Panc1 (cell line): ENCODE data around the gene WFDC5. TPM values are rescaled to one million over a fixed set of nuclear protein-coding genes. Genes with fewer than 3 reads are reported as not detected.

ENCODE experiments used
- ATAC-seq: fragments of 200-7000 bp; cut with Tn5 transposase; 2 replicates; pipeline ENCODE4 v1.9.1; 2020; ENCODE audit warnings: mild to moderate bottlenecking, moderate library complexity
- BruUV-seq: library from RNA; stranded (reverse); fragments of 400-500 nt; replicated peaks from 2 replicates; lab custom pipeline; 2021; lab: Mats Ljungman, UMichigan
- CTCF ChIA-PET: fragments of 300-600 bp; sonication (Branson Sonifier 250); formaldehyde crosslinking; loops from one replicate; lab custom pipeline; 2022; ENCODE audit warnings: antibody characterized with exemption; lab: Charles Lee
- POLR2A ChIA-PET: fragments of 300-600 bp; sonication (Branson Sonifier 250); formaldehyde crosslinking; loops from one replicate; lab custom pipeline; 2022; ENCODE audit warnings: antibody characterized with exemption; lab: Charles Lee
- DNase-seq: peaks from one replicate; pipeline ENCODE4 v3.0.0-alpha.2; 2010; ENCODE audit warnings: low read depth, low spot score
- H3K27ac ChIP-seq: 2 replicates; pipeline ENCODE4 v1.5.1; 2011; ENCODE audit warnings: mild to moderate bottlenecking, low read length, inconsistent platforms
- H3K27me3 ChIP-seq: fragments of 200-500 bp; sonication (Bioruptor generic); 2 replicates; pipeline ENCODE4 v1.6.0; 2014; ENCODE audit warnings: low read length, inconsistent platforms; ENCODE audit not compliant: control insufficient read depth, insufficient read depth
- H3K36me3 ChIP-seq: fragments of 200-500 bp; sonication (Bioruptor generic); 2 replicates; pipeline ENCODE4 v1.5.1; 2014; ENCODE audit warnings: inconsistent platforms, mild to moderate bottlenecking, low read length, moderate library complexity; ENCODE audit not compliant: control insufficient read depth, insufficient read depth
- H3K4me1 ChIP-seq: 2 replicates; pipeline ENCODE4 v1.5.1; 2011; ENCODE audit warnings: inconsistent platforms, mild to moderate bottlenecking, low read length, moderate library complexity; ENCODE audit not compliant: control insufficient read depth, insufficient read depth
- H3K4me3 ChIP-seq, 2 experiments: 2 replicates each; pipeline ENCODE4 v1.5.1; 2011 to 2012; ENCODE audit warnings: low read depth in 2 of 2, low read length in 2 of 2, mild to moderate bottlenecking in 2 of 2, inconsistent platforms in 1 of 2, moderate library complexity in 1 of 2
- H3K9me3 ChIP-seq: fragments of 200-500 bp; sonication (Bioruptor generic); 2 replicates; pipeline ENCODE4 v1.5.1; 2014; ENCODE audit warnings: low read depth, mild to moderate bottlenecking, inconsistent platforms, low read length, moderate library complexity; ENCODE audit not compliant: control insufficient read depth, insufficient read depth
- POLR2AphosphoS5 ChIP-seq: IDR thresholded peaks from 2 replicates; pipeline ENCODE4 v1.6.1; 2012; ENCODE audit warnings: mild to moderate bottlenecking, low read depth, low read length, moderate library complexity
- SIN3A ChIP-seq: IDR thresholded peaks from 2 replicates; pipeline ENCODE4 v1.6.1; 2012; ENCODE audit warnings: low read depth, mild to moderate bottlenecking, low read length, moderate library complexity, borderline replicate concordance; ENCODE audit not compliant: insufficient read depth
- TCF7L2 ChIP-seq: IDR thresholded peaks from 2 replicates; pipeline ENCODE4 v1.6.1; 2011; ENCODE audit warnings: mild to moderate bottlenecking, low read depth, low read length, inconsistent platforms
- in situ Hi-C: cut with HindIII; loops from 2 replicates; pipeline ENCODE4 v1.10.0; 2016; ENCODE audit warnings: low sequenced_read_pairs, low pct_unique_long_range_greater_than_20kb
- intact Hi-C: fragments of 100-400 bp; cut with micrococcal nuclease; formaldehyde crosslinking; loops from one replicate; pipeline ENCODE4 v1.10.0; 2022; ENCODE audit not compliant: unreplicated experiment
- total RNA-seq: library from RNA; stranded (reverse); gene quantifications from one replicate; pipeline ENCODE4 v1.2.1, GENCODE V29; 2021; ENCODE audit not compliant: unreplicated experiment
- TF ChIP-seq, protein P1 (sequence below), 2 experiments: IDR thresholded peaks; 2 replicates each; pipeline ENCODE4 v1.6.1; 2011 to 2012; ENCODE audit warnings: low read depth in 2 of 2, control low read depth in 1 of 2, low read length in 1 of 2, mild to moderate bottlenecking in 1 of 2, moderate library complexity in 1 of 2; ENCODE audit not compliant: insufficient read depth in 1 of 2
- TF ChIP-seq, protein P2 (sequence below): fragments of 450-650 bp; IDR thresholded peaks from 2 replicates; pipeline ENCODE4 v1.5.1; 2017; ENCODE audit warnings: mild to moderate bottlenecking

The WFDC5 gene
- total RNA-seq, 1 experiment from 2014 or later = not detected

DNA sequence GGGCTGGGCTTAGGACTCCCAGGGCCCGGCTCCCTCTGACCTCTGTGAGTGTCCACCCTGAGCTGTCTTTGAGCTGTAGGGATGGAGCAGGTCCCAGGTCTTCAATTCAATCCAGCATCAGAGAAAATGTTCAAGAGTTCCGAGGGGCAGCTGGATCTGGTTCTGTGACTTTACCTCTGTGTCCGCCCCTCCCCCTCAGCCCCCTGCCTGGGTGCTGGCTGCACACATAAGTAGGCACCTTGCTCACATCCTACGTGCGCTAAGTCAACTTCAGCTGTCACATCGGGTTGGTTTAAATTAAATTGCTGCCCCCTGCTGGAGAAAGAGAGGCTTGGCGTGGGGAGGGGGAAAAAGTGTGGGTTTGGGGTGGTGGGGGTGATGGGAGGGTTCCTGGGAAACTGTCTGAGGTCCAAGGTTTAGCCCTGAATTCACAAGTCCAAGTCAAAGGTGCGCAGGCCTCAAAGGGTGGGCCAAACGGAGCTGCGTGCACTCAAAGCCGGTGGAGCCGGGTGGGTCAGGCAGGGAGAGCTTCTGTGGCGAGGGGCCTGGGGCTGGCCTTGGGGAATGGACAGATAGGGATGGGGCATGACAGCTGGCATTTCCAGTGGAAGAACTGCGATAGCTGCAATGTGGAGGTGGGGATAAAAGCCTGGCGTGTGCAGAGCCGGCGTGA, 3.0 kb downstream of the WFDC5 start:
- Histone ChIP-seq H3K36me3 (no peaks in the 10 kb centered on the region), H3K27ac (no peak overlapping the region), H3K4me1 (no peaks in the 10 kb centered on the region), H3K4me3 (no peak overlapping the region), H3K9me3 (no peaks in the 10 kb centered on the region), H3K27me3 (no peaks in the 10 kb centered on the region; the same call in 1 of the 2 replicates)
- CTCF ChIA-PET = interaction anchor here (1.5 to 1.7 kb wide), 2 partner anchors 12 to 68 kb away, joined by 6 read pairs; no protein-coding TSS in a partner anchor
- POLR2A ChIA-PET = no interaction called here
- in situ Hi-C loops (no loop called here), intact Hi-C loops (no loop called here)
- ATAC-seq (no peak), DNase-seq (no peak)
- TF ChIP-seq TCF7L2 (no peak), SIN3A (no peak), POLR2AphosphoS5 (no peak)
- TF ChIP-seq, protein P1, sequence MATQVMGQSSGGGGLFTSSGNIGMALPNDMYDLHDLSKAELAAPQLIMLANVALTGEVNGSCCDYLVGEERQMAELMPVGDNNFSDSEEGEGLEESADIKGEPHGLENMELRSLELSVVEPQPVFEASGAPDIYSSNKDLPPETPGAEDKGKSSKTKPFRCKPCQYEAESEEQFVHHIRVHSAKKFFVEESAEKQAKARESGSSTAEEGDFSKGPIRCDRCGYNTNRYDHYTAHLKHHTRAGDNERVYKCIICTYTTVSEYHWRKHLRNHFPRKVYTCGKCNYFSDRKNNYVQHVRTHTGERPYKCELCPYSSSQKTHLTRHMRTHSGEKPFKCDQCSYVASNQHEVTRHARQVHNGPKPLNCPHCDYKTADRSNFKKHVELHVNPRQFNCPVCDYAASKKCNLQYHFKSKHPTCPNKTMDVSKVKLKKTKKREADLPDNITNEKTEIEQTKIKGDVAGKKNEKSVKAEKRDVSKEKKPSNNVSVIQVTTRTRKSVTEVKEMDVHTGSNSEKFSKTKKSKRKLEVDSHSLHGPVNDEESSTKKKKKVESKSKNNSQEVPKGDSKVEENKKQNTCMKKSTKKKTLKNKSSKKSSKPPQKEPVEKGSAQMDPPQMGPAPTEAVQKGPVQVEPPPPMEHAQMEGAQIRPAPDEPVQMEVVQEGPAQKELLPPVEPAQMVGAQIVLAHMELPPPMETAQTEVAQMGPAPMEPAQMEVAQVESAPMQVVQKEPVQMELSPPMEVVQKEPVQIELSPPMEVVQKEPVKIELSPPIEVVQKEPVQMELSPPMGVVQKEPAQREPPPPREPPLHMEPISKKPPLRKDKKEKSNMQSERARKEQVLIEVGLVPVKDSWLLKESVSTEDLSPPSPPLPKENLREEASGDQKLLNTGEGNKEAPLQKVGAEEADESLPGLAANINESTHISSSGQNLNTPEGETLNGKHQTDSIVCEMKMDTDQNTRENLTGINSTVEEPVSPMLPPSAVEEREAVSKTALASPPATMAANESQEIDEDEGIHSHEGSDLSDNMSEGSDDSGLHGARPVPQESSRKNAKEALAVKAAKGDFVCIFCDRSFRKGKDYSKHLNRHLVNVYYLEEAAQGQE (IDR thresholded peaks at IDR 0.05; ENCODE audit: insufficient read depth in 1 of 2, low read depth in 2 of 2, low read length in 1 of 2) = no peak
- TF ChIP-seq, protein P2, sequence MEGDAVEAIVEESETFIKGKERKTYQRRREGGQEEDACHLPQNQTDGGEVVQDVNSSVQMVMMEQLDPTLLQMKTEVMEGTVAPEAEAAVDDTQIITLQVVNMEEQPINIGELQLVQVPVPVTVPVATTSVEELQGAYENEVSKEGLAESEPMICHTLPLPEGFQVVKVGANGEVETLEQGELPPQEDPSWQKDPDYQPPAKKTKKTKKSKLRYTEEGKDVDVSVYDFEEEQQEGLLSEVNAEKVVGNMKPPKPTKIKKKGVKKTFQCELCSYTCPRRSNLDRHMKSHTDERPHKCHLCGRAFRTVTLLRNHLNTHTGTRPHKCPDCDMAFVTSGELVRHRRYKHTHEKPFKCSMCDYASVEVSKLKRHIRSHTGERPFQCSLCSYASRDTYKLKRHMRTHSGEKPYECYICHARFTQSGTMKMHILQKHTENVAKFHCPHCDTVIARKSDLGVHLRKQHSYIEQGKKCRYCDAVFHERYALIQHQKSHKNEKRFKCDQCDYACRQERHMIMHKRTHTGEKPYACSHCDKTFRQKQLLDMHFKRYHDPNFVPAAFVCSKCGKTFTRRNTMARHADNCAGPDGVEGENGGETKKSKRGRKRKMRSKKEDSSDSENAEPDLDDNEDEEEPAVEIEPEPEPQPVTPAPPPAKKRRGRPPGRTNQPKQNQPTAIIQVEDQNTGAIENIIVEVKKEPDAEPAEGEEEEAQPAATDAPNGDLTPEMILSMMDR = peak; percentile 86
- BruUV-seq = no TSS peak

DNA sequence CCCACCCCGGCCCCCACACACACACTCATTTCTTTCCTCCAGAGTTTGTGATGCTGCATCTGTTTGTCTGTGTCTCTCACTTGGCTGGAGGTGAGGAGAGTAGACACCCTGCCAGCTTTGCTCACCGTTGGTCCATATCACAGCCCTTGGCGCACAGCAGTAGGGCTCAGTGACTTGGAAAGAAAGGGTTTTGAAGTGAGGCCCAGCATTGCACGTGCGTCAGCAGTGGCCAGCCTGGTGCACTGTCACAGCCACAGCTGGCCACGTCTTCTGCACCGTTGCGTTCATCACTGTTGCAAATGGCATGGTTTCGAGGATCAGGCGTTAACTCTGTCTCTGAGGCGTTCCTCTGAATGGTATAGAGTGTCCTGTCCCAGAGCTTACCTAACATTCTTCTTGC, 3.7 kb downstream of the WFDC5 start:
- peaks cover 2% of the 10 kb centered on the region for H3K27me3 ChIP-seq
- ATAC-seq = no peak
- no TSS peak for BruUV-seq
- ChIA-PET CTCF (interaction anchor here (0.6 to 1.7 kb wide), 2 partner anchors 68 to 96 kb away, joined by 3 to 6 read pairs; partner anchors contain the start of gene SEMG1), POLR2A (no interaction called here)
- H3K4me3 ChIP-seq = no peak overlapping the region
- DNase-seq = no peak
- intact Hi-C loops (no loop called here), in situ Hi-C loops (no loop called here)
- TF ChIP-seq TCF7L2 (no peak), POLR2AphosphoS5 (no peak)
- TF ChIP-seq, protein P1 (IDR thresholded peaks at IDR 0.05; ENCODE audit: insufficient read depth in 1 of 2, low read depth in 2 of 2, low read length in 1 of 2) = no peak
- no peak overlapping the region for H3K27ac ChIP-seq
- no peaks in the 10 kb centered on the region for H3K36me3 ChIP-seq
- no peaks in the 10 kb centered on the region for H3K9me3 ChIP-seq
- H3K4me1 ChIP-seq = no peaks in the 10 kb centered on the region
